Thoracic aorta (tissue), 2 donors: ENCODE results near the gene WASF3. TPM values are rescaled to one million over a fixed set of nuclear protein-coding genes. Genes with fewer than 3 reads are reported as not detected.

Experiments used
- ATAC-seq: fragments of 150-250 bp; one replicate; pipeline ENCODE4 v1.8.0; 2017; ENCODE audit warnings: low read depth; ENCODE audit not compliant: insufficient number of reproducible peaks, low FRiP score
- DNase-seq: peaks from one replicate; pipeline ENCODE4 v3.0.0-alpha.2; 2020; ENCODE audit warnings: low spot score
- H3K27ac ChIP-seq, 2 donors: fragments of 200-600 bp; sonication (generic); 1 replicate in 1 of 2; 2 replicates in 1 of 2; pipeline ENCODE4 v1.5.1; 2016; ENCODE audit warnings: mild to moderate bottlenecking in 2 of 2, moderate library complexity in 2 of 2
- H3K27me3 ChIP-seq: fragments of 200-600 bp; sonication (generic); replicated peaks from 2 replicates; pipeline ENCODE4 v1.6.0; 2016; ENCODE audit warnings: mild to moderate bottlenecking; ENCODE audit not compliant: insufficient read depth
- H3K36me3 ChIP-seq: fragments of 200-600 bp; sonication (generic); one replicate; pipeline ENCODE4 v1.5.1; 2016
- H3K4me1 ChIP-seq, 2 donors: fragments of 200-600 bp; sonication (generic); 1 replicate in 1 of 2; 2 replicates in 1 of 2; pipeline versions ENCODE4 v1.5.1 to v1.6.0; 2016; ENCODE audit warnings: low read depth in 2 of 2, mild to moderate bottlenecking in 1 of 2; ENCODE audit not compliant: control insufficient read depth in 1 of 2
- H3K4me3 ChIP-seq: fragments of 200-600 bp; sonication (generic); 2 replicates; pipeline ENCODE4 v1.5.1; 2016; ENCODE audit warnings: mild to moderate bottlenecking
- H3K9me3 ChIP-seq: fragments of 200-600 bp; sonication (generic); 2 replicates; pipeline ENCODE4 v1.5.1; 2016
- total RNA-seq, 2 donors: library from RNA; depleted of rRNA; stranded (reverse); fragments of >200 nt; gene quantifications; one replicate each; pipeline versions ENCODE4 v1.1.0 to v1.2.3, GENCODE V29; 2016
- TF ChIP-seq, protein P1 (sequence below): fragments of 200-600 bp; sonication (generic); IDR thresholded peaks from one replicate; pipeline ENCODE4 v1.5.1; 2019; ENCODE audit warnings: antibody characterized with exemption

The WASF3 gene
- total RNA-seq, 2 donors from 2014 or later = 16.4 to 20.0 TPM

DNA sequence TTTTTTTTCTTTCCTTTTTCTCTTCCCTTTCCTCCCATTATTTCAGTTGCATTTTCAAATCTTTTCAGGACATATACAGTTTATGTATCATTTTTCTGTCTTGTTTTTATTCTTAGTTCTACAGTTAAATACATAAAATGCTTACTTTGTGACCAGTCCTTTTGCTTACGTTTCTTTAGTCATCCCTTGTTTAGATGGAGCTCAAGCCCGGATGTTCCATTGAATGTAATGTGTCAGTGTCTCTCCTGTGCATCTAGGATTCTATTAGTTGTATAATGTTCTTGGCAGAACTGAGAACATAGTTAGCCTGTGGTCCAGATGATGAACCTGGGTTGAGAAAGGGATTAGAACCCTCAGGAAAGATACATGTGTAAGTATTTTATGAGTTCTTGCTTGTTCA, 17.8 kb downstream of the WASF3 start:
- DNase-seq (no peak), ATAC-seq (no peak)
- TF ChIP-seq, protein P1, sequence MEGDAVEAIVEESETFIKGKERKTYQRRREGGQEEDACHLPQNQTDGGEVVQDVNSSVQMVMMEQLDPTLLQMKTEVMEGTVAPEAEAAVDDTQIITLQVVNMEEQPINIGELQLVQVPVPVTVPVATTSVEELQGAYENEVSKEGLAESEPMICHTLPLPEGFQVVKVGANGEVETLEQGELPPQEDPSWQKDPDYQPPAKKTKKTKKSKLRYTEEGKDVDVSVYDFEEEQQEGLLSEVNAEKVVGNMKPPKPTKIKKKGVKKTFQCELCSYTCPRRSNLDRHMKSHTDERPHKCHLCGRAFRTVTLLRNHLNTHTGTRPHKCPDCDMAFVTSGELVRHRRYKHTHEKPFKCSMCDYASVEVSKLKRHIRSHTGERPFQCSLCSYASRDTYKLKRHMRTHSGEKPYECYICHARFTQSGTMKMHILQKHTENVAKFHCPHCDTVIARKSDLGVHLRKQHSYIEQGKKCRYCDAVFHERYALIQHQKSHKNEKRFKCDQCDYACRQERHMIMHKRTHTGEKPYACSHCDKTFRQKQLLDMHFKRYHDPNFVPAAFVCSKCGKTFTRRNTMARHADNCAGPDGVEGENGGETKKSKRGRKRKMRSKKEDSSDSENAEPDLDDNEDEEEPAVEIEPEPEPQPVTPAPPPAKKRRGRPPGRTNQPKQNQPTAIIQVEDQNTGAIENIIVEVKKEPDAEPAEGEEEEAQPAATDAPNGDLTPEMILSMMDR = no peak
- Histone ChIP-seq H3K4me1 (no peaks in the 10 kb centered on the region), H3K27ac (no peak overlapping the region), H3K27me3 (no peaks in the 10 kb centered on the region), H3K36me3 (no peaks in the 10 kb centered on the region), H3K9me3 (no peaks in the 10 kb centered on the region), H3K4me3 (no peak overlapping the region)

DNA sequence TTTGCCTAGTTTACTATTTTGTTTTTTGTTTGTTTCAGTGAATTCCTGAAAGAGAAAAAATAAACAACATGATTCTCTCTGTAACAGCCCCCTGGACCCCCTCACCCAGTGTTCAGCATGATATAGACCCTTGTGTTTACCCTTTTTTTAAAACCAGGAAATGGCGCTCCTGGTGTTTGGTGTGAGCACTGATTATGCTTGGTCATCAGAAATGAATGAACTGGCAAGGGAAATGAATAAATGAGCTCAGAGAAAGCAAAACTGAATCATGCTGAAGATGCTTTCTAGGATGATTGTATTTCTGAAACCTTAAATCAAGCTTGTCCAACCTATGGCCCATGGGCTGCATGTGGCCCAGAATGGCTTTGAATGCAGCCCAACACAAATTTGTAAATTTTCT, 22.1 kb downstream of the WASF3 start:
- Histone ChIP-seq H3K4me3 (no peak overlapping the region), H3K4me1 (peaks cover 0 to 11% of the 10 kb centered on the region in 2 donors), H3K9me3 (no peaks in the 10 kb centered on the region), H3K27ac (no peak overlapping the region), H3K36me3 (no peaks in the 10 kb centered on the region), H3K27me3 (no peaks in the 10 kb centered on the region)
- TF ChIP-seq, protein P1 = no peak
- DNase-seq (no peak), ATAC-seq (no peak)

DNA sequence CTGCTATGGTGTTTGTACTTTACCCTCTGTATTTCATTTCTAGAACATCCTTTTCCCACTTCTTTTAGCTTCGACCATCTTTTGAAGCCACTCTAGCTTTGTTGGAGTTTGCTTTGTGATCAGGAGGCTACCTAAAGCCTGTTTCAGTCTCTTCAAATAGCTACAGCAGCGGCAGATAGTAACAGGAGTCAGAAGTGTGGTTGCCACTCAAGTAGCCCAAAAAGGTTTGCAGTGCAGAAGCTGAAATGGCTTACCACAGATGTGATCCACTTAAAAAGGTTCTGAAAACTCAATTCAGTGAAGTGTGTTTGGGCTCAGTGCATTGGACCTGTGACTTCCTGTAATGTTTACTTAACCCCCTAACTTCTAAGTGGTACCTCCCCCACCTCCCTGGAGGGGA, 26.2 kb downstream of the WASF3 start:
- no peaks in the 10 kb centered on the region for H3K27me3 ChIP-seq
- H3K9me3 ChIP-seq = no peaks in the 10 kb centered on the region
- no peak overlapping the region for H3K27ac ChIP-seq
- no peak overlapping the region for H3K4me3 ChIP-seq
- H3K36me3 ChIP-seq = no peaks in the 10 kb centered on the region
- ATAC-seq (no peak), DNase-seq (no peak)
- peaks cover 4 to 19% of the 10 kb centered on the region in 2 donors for H3K4me1 ChIP-seq
- TF ChIP-seq, protein P1 = no peak

DNA sequence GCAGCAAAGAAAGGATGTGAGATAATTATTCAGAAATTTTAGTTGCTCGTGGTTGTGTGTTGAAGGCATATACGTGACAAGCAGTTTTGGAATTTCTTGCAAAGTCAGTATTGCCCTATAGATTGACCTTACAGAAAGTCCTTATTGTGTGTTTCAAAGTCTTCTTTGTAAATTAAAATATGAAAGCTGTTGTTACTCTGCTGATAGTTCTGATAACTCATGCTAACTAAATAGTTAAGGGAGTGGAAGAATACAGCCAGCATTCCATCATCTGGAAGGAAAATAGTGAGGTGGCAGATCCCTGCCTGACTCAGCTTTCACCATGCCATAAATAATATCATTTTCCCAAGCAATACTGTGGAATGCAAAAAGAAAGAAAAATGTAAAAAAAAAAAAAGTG, 27.2 kb downstream of the WASF3 start:
- H3K4me1 ChIP-seq = peaks cover 4 to 26% of the 10 kb centered on the region in 2 donors
- DNase-seq (no peak), ATAC-seq (no peak)
- no peaks in the 10 kb centered on the region for H3K36me3 ChIP-seq
- H3K27me3 ChIP-seq = no peaks in the 10 kb centered on the region
- H3K4me3 ChIP-seq = no peak overlapping the region
- TF ChIP-seq, protein P1 = no peak
- no peaks in the 10 kb centered on the region for H3K9me3 ChIP-seq
- no peak overlapping the region for H3K27ac ChIP-seq

DNA sequence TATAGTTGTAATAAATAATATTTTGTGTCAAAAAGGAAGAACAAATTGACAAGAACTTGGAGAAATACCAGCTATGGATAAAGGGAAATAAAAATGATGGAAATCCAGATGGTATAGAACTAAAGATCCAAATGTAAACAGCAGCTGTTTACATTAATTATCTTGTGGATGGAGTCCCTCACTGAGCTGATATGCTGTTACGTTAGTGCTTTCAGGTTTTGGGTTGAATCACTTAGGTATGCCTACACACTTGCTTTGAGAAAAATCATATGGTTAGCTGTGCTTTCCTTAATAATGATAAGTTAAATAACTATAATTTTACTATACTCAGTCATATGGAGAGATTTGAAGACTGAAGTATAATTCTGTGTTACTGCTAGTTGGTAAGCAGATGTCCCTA, 27.7 kb downstream of the WASF3 start:
- H3K4me3 ChIP-seq = no peak overlapping the region
- H3K27ac ChIP-seq = no peak overlapping the region
- ATAC-seq (no peak), DNase-seq (no peak)
- H3K9me3 ChIP-seq = no peaks in the 10 kb centered on the region
- TF ChIP-seq, protein P1 = no peak
- no peaks in the 10 kb centered on the region for H3K36me3 ChIP-seq
- H3K27me3 ChIP-seq = no peaks in the 10 kb centered on the region
- H3K4me1 ChIP-seq = peaks cover 4 to 30% of the 10 kb centered on the region in 2 donors
